ENCODE data around the gene ZNF774. TPM values are rescaled to one million over a fixed set of nuclear protein-coding genes. Genes with fewer than 3 reads are reported as not detected.
"Not testable (repeated sequence)": the region's sequence is repeated elsewhere in the genome, so short reads cannot be mapped to it uniquely, and the experiment has no call there.

The ZNF774 gene
- total RNA-seq, 1 experiment from 2014 or later, result 4.0 TPM

GRCh38 chr15:90347431-90348065 lies 4.5 kb upstream of the ZNF774 start:
- H3K4me1 ChIP-seq (ENCODE audit: control insufficient read depth in 1 of 2, insufficient read depth in 2 of 2, low read length in 2 of 2); H3K79me2 ChIP-seq (ENCODE audit: insufficient read depth, low read length); CTCF ChIA-PET; BruUV-seq (replicated peaks); H4K20me1 ChIP-seq (ENCODE audit: insufficient read depth); H3K9me2 ChIP-seq (ENCODE audit: insufficient read depth); H3K4me2 ChIP-seq (ENCODE audit: low read length); H3K9ac ChIP-seq (ENCODE audit: low read length); H3K27ac ChIP-seq (ENCODE audit: low read depth, low read length); H2AFZ ChIP-seq (ENCODE audit: low read depth, low read length, poor library complexity, severe bottlenecking); H3K36me3 ChIP-seq (ENCODE audit: control insufficient read depth in 1 of 2, insufficient read depth in 2 of 2, low read length in 2 of 2); H3K27me3 ChIP-seq (ENCODE audit: insufficient read depth, low read length); DNase-seq (ENCODE audit: low read depth, low spot score); RAD21 ChIA-PET (ENCODE audit: low non-redundant PET in 1 of 2, low total read pairs in 2 of 2, uncharacterized antibody in 2 of 2, unreplicated experiment in 2 of 2); intact Hi-C loops (cut with micrococcal nuclease); H3K9me3 ChIP-seq (ENCODE audit: control insufficient read depth in 1 of 2, insufficient read depth in 1 of 2, low read depth in 1 of 2, low read length in 2 of 2); ATAC-seq; POLR2A ChIA-PET; H3K4me3 ChIP-seq (replicated peaks in 1 of 2; ENCODE audit: low read depth in 1 of 2, low read length in 2 of 2): not testable (repeated sequence)

- Histone ChIP-seq H3K9me2 (ENCODE audit: insufficient read depth) (no peaks in the 10 kb centered on the region), H3K4me1 (ENCODE audit: control insufficient read depth in 1 of 2, insufficient read depth in 2 of 2, low read length in 2 of 2) (peaks cover 4 to 17% of the 10 kb centered on the region in 2 experiments; a peak in 2 of 4 replicates), H3K4me2 (ENCODE audit: low read length) (no peak overlapping the region), H3K27me3 (ENCODE audit: insufficient read depth, low read length) (no peaks in the 10 kb centered on the region), H2AFZ (ENCODE audit: low read depth, low read length, poor library complexity, severe bottlenecking) (no peak overlapping the region), H4K20me1 (ENCODE audit: insufficient read depth) (no peaks in the 10 kb centered on the region), H3K4me3 (replicated peaks in 1 of 2; ENCODE audit: low read depth in 1 of 2, low read length in 2 of 2) (no peak overlapping the region), H3K9ac (ENCODE audit: low read length) (no peak overlapping the region), H3K79me2 (ENCODE audit: insufficient read depth, low read length) (no peaks in the 10 kb centered on the region), H3K27ac (ENCODE audit: low read depth, low read length) (no peak overlapping the region), H3K9me3 (ENCODE audit: control insufficient read depth in 1 of 2, insufficient read depth in 1 of 2, low read depth in 1 of 2, low read length in 2 of 2) (no peaks in the 10 kb centered on the region), H3K36me3 (ENCODE audit: control insufficient read depth in 1 of 2, insufficient read depth in 2 of 2, low read length in 2 of 2) (no peaks in the 10 kb centered on the region)
- ChIA-PET RAD21 (ENCODE audit: low non-redundant PET in 1 of 2, low total read pairs in 2 of 2, uncharacterized antibody in 2 of 2, unreplicated experiment in 2 of 2) (no interaction called here), POLR2A (no interaction called here), CTCF (no interaction called here)
- ATAC-seq (no peak), DNase-seq (ENCODE audit: low read depth, low spot score) (no peak)
- TF ChIP-seq, protein P1, sequence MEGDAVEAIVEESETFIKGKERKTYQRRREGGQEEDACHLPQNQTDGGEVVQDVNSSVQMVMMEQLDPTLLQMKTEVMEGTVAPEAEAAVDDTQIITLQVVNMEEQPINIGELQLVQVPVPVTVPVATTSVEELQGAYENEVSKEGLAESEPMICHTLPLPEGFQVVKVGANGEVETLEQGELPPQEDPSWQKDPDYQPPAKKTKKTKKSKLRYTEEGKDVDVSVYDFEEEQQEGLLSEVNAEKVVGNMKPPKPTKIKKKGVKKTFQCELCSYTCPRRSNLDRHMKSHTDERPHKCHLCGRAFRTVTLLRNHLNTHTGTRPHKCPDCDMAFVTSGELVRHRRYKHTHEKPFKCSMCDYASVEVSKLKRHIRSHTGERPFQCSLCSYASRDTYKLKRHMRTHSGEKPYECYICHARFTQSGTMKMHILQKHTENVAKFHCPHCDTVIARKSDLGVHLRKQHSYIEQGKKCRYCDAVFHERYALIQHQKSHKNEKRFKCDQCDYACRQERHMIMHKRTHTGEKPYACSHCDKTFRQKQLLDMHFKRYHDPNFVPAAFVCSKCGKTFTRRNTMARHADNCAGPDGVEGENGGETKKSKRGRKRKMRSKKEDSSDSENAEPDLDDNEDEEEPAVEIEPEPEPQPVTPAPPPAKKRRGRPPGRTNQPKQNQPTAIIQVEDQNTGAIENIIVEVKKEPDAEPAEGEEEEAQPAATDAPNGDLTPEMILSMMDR (IDR thresholded peaks at IDR 0.05 in 2 of 3, conservative IDR thresholded peaks at IDR 0.05 in 1 of 3; ENCODE audit: borderline replicate concordance in 1 of 3, insufficient read depth in 1 of 3, low read depth in 2 of 3, low read length in 2 of 3), result no peak
- TF ChIP-seq ZFX (IDR thresholded peaks at IDR 0.05) (no peak), SP1 (IDR thresholded peaks at IDR 0.05; ENCODE audit: low read depth) (no peak), CBX3 (IDR thresholded peaks at IDR 0.05; ENCODE audit: low read depth) (no peak), YY1 (IDR thresholded peaks at IDR 0.05; ENCODE audit: extremely low read depth, insufficient replicate concordance, low read depth, low read length) (no peak), POLR2AphosphoS5 (IDR thresholded peaks at IDR 0.05; ENCODE audit: low read depth, low read length) (no peak), CEBPB (IDR thresholded peaks at IDR 0.05; ENCODE audit: low read depth) (no peak), EZH2phosphoT487 (IDR thresholded peaks at IDR 0.05; ENCODE audit: borderline replicate concordance) (no peak), RAD21 (IDR thresholded peaks at IDR 0.05; ENCODE audit: low read depth) (no peak), SRF (IDR thresholded peaks at IDR 0.05; ENCODE audit: low read depth) (no peak), ELF1 (IDR thresholded peaks at IDR 0.05; ENCODE audit: borderline replicate concordance, low read depth) (no peak), TCF7L2 (IDR thresholded peaks at IDR 0.05; ENCODE audit: borderline replicate concordance, extremely low read depth, insufficient read depth, insufficient read length) (no peak), FOSL1 (IDR thresholded peaks at IDR 0.05; ENCODE audit: low read depth) (no peak)
- TF ChIP-seq, protein P2, sequence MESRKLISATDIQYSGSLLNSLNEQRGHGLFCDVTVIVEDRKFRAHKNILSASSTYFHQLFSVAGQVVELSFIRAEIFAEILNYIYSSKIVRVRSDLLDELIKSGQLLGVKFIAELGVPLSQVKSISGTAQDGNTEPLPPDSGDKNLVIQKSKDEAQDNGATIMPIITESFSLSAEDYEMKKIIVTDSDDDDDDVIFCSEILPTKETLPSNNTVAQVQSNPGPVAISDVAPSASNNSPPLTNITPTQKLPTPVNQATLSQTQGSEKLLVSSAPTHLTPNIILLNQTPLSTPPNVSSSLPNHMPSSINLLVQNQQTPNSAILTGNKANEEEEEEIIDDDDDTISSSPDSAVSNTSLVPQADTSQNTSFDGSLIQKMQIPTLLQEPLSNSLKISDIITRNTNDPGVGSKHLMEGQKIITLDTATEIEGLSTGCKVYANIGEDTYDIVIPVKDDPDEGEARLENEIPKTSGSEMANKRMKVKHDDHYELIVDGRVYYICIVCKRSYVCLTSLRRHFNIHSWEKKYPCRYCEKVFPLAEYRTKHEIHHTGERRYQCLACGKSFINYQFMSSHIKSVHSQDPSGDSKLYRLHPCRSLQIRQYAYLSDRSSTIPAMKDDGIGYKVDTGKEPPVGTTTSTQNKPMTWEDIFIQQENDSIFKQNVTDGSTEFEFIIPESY (IDR thresholded peaks at IDR 0.05; ENCODE audit: extremely low read depth, insufficient replicate concordance, low read length), result no peak
- BruUV-seq (replicated peaks), result no TSS peak
- intact Hi-C loops (cut with micrococcal nuclease), result no loop called here
Observed at GRCh38 chr15:90348456-90348855, 3.6 kb upstream of the ZNF774 start.
